H9 (cell line): Measurements from ENCODE around the gene DAND5. TPM values are rescaled to one million over a fixed set of nuclear protein-coding genes. Genes with fewer than 3 reads are reported as not detected.

Experiments
- DNase-seq: peaks from one replicate; pipeline ENCODE4 v3.0.0-alpha.2; 2017
- H2AFZ ChIP-seq: one replicate; pipeline ENCODE4 v1.6.1; 2013; ENCODE audit warnings: mild to moderate bottlenecking, low read length, control low read depth, moderate library complexity
- H2AK5ac ChIP-seq: 2 replicates; pipeline ENCODE4 v1.6.1; 2013; ENCODE audit warnings: low read length, control low read depth, mixed read lengths; ENCODE audit not compliant: insufficient read length
- H2BK120ac ChIP-seq: one replicate; pipeline ENCODE4 v1.6.1; 2013; ENCODE audit warnings: low read depth, mild to moderate bottlenecking, low read length, control low read depth, inconsistent platforms; ENCODE audit not compliant: poor library complexity, severe bottlenecking
- H2BK12ac ChIP-seq: 2 replicates; pipeline ENCODE4 v1.6.1; 2013; ENCODE audit warnings: low read length, control low read depth, mixed read lengths, low read depth; ENCODE audit not compliant: insufficient read length
- H2BK15ac ChIP-seq: 2 replicates; pipeline ENCODE4 v1.6.1; 2013; ENCODE audit warnings: low read depth, low read length, control low read depth
- H2BK20ac ChIP-seq: one replicate; pipeline ENCODE4 v1.6.1; 2013; ENCODE audit warnings: low read depth, mild to moderate bottlenecking, low read length, control low read depth, inconsistent platforms; ENCODE audit not compliant: poor library complexity, severe bottlenecking
- H2BK5ac ChIP-seq: 2 replicates; pipeline ENCODE4 v1.6.1; 2013; ENCODE audit warnings: low read length, control low read depth, mixed read lengths; ENCODE audit not compliant: insufficient read length
- H3K14ac ChIP-seq: 2 replicates; pipeline ENCODE4 v1.6.1; 2013; ENCODE audit warnings: low read length, control low read depth; ENCODE audit not compliant: insufficient read depth
- H3K18ac ChIP-seq: 2 replicates; pipeline ENCODE4 v1.6.1; 2013; ENCODE audit warnings: low read depth, mild to moderate bottlenecking, mixed read lengths, low read length, control low read depth; ENCODE audit not compliant: insufficient read length
- H3K23ac ChIP-seq: 2 replicates; pipeline ENCODE4 v1.6.1; 2013; ENCODE audit warnings: low read length, control low read depth, mixed read lengths, low read depth; ENCODE audit not compliant: insufficient read length
- H3K23me2 ChIP-seq: 2 replicates; pipeline ENCODE4 v1.6.1; 2013; ENCODE audit warnings: low read depth, mild to moderate bottlenecking, mixed read lengths, low read length, control low read depth; ENCODE audit not compliant: insufficient read length, poor library complexity, severe bottlenecking
- H3K27ac ChIP-seq: 2 replicates; pipeline ENCODE4 v1.5.1; 2013; ENCODE audit warnings: low read length, control low read depth, mixed read lengths, low read depth; ENCODE audit not compliant: insufficient read length
- H3K27me3 ChIP-seq: 2 replicates; pipeline ENCODE4 v1.6.1; 2013; ENCODE audit warnings: low read length, control low read depth, inconsistent platforms; ENCODE audit not compliant: insufficient read depth
- H3K4ac ChIP-seq: 2 replicates; pipeline ENCODE4 v1.6.1; 2013; ENCODE audit warnings: low read depth, mild to moderate bottlenecking, control low read depth, inconsistent platforms, low read length, moderate library complexity
- H3K4me1 ChIP-seq: 2 replicates; pipeline ENCODE4 v1.6.1; 2013; ENCODE audit warnings: low read length, control low read depth, inconsistent platforms; ENCODE audit not compliant: insufficient read depth
- H3K4me2 ChIP-seq: 2 replicates; pipeline ENCODE4 v1.6.1; 2013; ENCODE audit warnings: low read length, control low read depth, mixed read lengths; ENCODE audit not compliant: insufficient read length, insufficient read depth
- H3K56ac ChIP-seq: 2 replicates; pipeline ENCODE4 v1.6.1; 2013; ENCODE audit warnings: low read depth, mild to moderate bottlenecking, mixed read lengths, low read length, control low read depth; ENCODE audit not compliant: insufficient read length
- H3K79me1 ChIP-seq: 2 replicates; pipeline ENCODE4 v1.6.1; 2013; ENCODE audit warnings: low read depth, mild to moderate bottlenecking, moderate library complexity, low read length, control low read depth, inconsistent platforms; ENCODE audit not compliant: insufficient read depth, poor library complexity, severe bottlenecking
- H3K79me2 ChIP-seq: 2 replicates; pipeline ENCODE4 v1.6.1; 2013; ENCODE audit warnings: low read length, control low read depth, inconsistent platforms; ENCODE audit not compliant: insufficient read depth
- H3K9ac ChIP-seq: 2 replicates; pipeline ENCODE4 v1.6.1; 2013; ENCODE audit warnings: low read length, control low read depth, mixed read lengths; ENCODE audit not compliant: insufficient read length; ENCODE audit errors: extremely low read depth
- H3K9me3 ChIP-seq: one replicate; pipeline ENCODE4 v1.6.1; 2013; ENCODE audit warnings: low read depth, low read length, inconsistent platforms; ENCODE audit not compliant: control insufficient read depth
- H3T11ph ChIP-seq: one replicate; pipeline ENCODE4 v1.6.1; 2013; ENCODE audit warnings: mild to moderate bottlenecking, low read length, control low read depth, inconsistent platforms
- H4K20me1 ChIP-seq: one replicate; pipeline ENCODE4 v1.6.1; 2013; ENCODE audit not compliant: control insufficient read depth, insufficient read length, insufficient read depth
- H4K5ac ChIP-seq: 2 replicates; pipeline ENCODE4 v1.6.1; 2013; ENCODE audit warnings: low read depth, mild to moderate bottlenecking, mixed read lengths, low read length, control low read depth; ENCODE audit not compliant: insufficient read length
- H4K8ac ChIP-seq: replicated peaks from 2 replicates; pipeline ENCODE4 v1.6.1; 2013; ENCODE audit warnings: low read length, control low read depth, mixed read lengths, low read depth; ENCODE audit not compliant: insufficient read length
- H4K91ac ChIP-seq: 2 replicates; pipeline ENCODE4 v1.6.1; 2013; ENCODE audit warnings: low read depth, mild to moderate bottlenecking, moderate library complexity, mixed read lengths, low read length, control low read depth; ENCODE audit not compliant: insufficient read length
- H3K27ac Mint-ChIP-seq, 3 experiments: 2 replicates in 2 of 3; 3 replicates in 1 of 3; pipeline ENCODE4 v1.8.0; 2020 to 2021; ENCODE audit warnings: mixed read lengths in 3 of 3, mild to moderate bottlenecking in 1 of 3, moderate library complexity in 1 of 3
- H3K27me3 Mint-ChIP-seq: 2 replicates; pipeline ENCODE4 v1.8.0; 2021; ENCODE audit warnings: low read depth, mild to moderate bottlenecking, moderate library complexity, mixed read lengths
- H3K36me3 Mint-ChIP-seq, 3 experiments: 2 replicates in 2 of 3; 3 replicates in 1 of 3; pipeline ENCODE4 v1.8.0; 2020 to 2021; ENCODE audit warnings: low read depth in 3 of 3, mixed read lengths in 3 of 3; ENCODE audit not compliant: insufficient read depth in 1 of 3
- H3K4me1 Mint-ChIP-seq, 2 experiments: 2 replicates each; pipeline ENCODE4 v1.8.0; 2020; ENCODE audit warnings: mixed read lengths in 2 of 2
- H3K4me3 Mint-ChIP-seq, 2 experiments: 2 replicates in 1 of 2; 3 replicates in 1 of 2; pipeline ENCODE4 v1.8.0; 2020 to 2021; ENCODE audit warnings: mild to moderate bottlenecking in 2 of 2, mixed read lengths in 2 of 2, moderate library complexity in 1 of 2
- H3K9me3 Mint-ChIP-seq, 2 experiments: 2 replicates in 1 of 2; 3 replicates in 1 of 2; pipeline ENCODE4 v1.8.0; 2020; ENCODE audit warnings: mild to moderate bottlenecking in 2 of 2, mixed read lengths in 2 of 2, moderate library complexity in 1 of 2
- WGBS: extraction: QIAGEN DNeasy Blood & Tissue Kit; methylation state at CpG from one replicate; pipeline ENCODE4 v1.1.7; 2013; ENCODE audit warnings: missing lambda C conversion rate, low lambda C conversion rate, mixed read lengths; ENCODE audit not compliant: insufficient read length; ENCODE audit errors: extremely low coverage; 5-methylcytosine and 5-hydroxymethylcytosine counted together
- total RNA-seq: library from RNA; stranded (reverse); gene quantifications from 2 replicates; pipeline ENCODE4 v1.2.1, GENCODE V29; 2021
- TF ChIP-seq, protein P1 (sequence below): fragments of 200-600 bp; sonication (generic); conservative IDR thresholded peaks from 3 replicates; pipeline ENCODE4 v1.8.0; 2021; ENCODE audit warnings: antibody characterized with exemption, mild to moderate bottlenecking

DAND5 gene
- total RNA-seq, 1 experiment from 2014 or later, result 0.11 TPM

DNA sequence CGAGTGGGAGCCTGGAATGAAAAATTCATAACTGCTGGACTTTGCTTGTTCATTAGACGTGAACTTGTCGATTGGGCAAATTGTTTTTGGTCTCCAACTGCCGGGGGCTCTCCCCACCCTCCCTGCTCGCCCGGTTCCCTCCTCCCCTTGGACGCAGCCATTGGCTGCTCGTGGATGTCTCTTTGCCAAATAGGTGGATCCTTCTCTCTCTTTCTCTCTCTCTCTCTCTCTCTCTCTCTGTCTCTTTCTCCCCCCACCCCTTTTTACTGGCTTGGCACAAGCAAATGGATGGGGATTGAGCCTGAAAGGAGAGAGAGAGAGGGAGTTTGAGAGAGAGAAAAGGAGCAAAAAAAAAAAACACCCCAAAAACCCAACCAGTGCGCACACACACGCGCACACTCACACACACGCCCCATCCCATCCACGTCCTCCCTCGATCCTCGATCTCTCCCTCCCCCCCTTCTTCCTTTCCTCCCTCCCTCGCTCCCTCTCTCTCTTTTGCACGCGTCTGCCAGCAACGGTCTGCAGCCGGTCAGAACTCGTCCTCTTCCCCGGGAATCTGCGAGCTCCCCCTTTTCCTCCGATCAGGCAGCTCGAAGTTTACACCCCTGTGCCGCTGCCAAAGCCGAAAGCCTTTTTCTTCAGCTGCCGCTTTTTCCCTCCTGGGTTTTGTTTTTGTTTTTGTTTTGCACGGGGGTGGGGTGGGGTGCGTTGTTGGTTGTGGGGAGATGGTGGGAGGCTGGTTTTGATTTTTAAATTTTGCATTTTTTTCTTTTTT, 53.7 kb downstream of the DAND5 start:
- Histone ChIP-seq H2BK15ac (no peak overlapping the region), H3K14ac (no peak overlapping the region), H3K79me1 (no peaks in the 10 kb centered on the region), H3K27ac (no peak overlapping the region), H3K23ac (no peak overlapping the region), H2AK5ac (no peak overlapping the region), H3K56ac (no peak overlapping the region), H4K20me1 (no peaks in the 10 kb centered on the region), H4K91ac (no peak overlapping the region), H3T11ph (no peak overlapping the region), H3K79me2 (no peaks in the 10 kb centered on the region), H2BK12ac (no peak overlapping the region), H4K8ac (no peak overlapping the region), H3K27me3 (peaks cover 82% of the 10 kb centered on the region), H3K4me1 (peaks cover 4% of the 10 kb centered on the region), H2AFZ (no peak overlapping the region), H3K4me2 (peak overlapping the region; percentile 36), H3K9me3 (no peaks in the 10 kb centered on the region), H2BK5ac (no peak overlapping the region), H4K5ac (no peak overlapping the region), H3K23me2 (peaks cover 7% of the 10 kb centered on the region), H2BK20ac (no peak overlapping the region), H2BK120ac (no peak overlapping the region), H3K4ac (no peak overlapping the region), H3K18ac (no peak overlapping the region), H3K9ac (no peak overlapping the region)
- TF ChIP-seq, protein P1, sequence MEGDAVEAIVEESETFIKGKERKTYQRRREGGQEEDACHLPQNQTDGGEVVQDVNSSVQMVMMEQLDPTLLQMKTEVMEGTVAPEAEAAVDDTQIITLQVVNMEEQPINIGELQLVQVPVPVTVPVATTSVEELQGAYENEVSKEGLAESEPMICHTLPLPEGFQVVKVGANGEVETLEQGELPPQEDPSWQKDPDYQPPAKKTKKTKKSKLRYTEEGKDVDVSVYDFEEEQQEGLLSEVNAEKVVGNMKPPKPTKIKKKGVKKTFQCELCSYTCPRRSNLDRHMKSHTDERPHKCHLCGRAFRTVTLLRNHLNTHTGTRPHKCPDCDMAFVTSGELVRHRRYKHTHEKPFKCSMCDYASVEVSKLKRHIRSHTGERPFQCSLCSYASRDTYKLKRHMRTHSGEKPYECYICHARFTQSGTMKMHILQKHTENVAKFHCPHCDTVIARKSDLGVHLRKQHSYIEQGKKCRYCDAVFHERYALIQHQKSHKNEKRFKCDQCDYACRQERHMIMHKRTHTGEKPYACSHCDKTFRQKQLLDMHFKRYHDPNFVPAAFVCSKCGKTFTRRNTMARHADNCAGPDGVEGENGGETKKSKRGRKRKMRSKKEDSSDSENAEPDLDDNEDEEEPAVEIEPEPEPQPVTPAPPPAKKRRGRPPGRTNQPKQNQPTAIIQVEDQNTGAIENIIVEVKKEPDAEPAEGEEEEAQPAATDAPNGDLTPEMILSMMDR, result no peak
- Mint-ChIP-seq H3K27ac (no peak overlapping the region), H3K4me3 (peak overlapping the region in 1 of 2 experiments; percentile 64; a peak in 3 of 5 replicates), H3K9me3 (peaks cover 3 to 19% of the 10 kb centered on the region in 2 experiments; a peak in 2 of 5 replicates), H3K36me3 (no peaks in the 10 kb centered on the region), H3K27me3 (peaks cover 100% of the 10 kb centered on the region), H3K4me1 (peaks cover 36 to 75% of the 10 kb centered on the region in 2 experiments)
- DNase-seq, result peak; percentile 64
- WGBS, result no CpG with 5 or more reads among the region's 30 CpGs
